Panc1 (cell line): ENCODE results near the gene FCRL5. TPM values are rescaled to one million over a fixed set of nuclear protein-coding genes. Genes with fewer than 3 reads are reported as not detected.

ENCODE experiments used
- ATAC-seq: fragments of 200-7000 bp; cut with Tn5 transposase; 2 replicates; pipeline ENCODE4 v1.9.1; 2020; ENCODE audit warnings: mild to moderate bottlenecking, moderate library complexity
- BruUV-seq: library from RNA; stranded (reverse); fragments of 400-500 nt; replicated peaks from 2 replicates; lab custom pipeline; 2021; lab: Mats Ljungman, UMichigan
- CTCF ChIA-PET: fragments of 300-600 bp; sonication (Branson Sonifier 250); formaldehyde crosslinking; loops from one replicate; lab custom pipeline; 2022; ENCODE audit warnings: antibody characterized with exemption; lab: Charles Lee
- POLR2A ChIA-PET: fragments of 300-600 bp; sonication (Branson Sonifier 250); formaldehyde crosslinking; loops from one replicate; lab custom pipeline; 2022; ENCODE audit warnings: antibody characterized with exemption; lab: Charles Lee
- DNase-seq: peaks from one replicate; pipeline ENCODE4 v3.0.0-alpha.2; 2010; ENCODE audit warnings: low read depth, low spot score
- H3K27ac ChIP-seq: 2 replicates; pipeline ENCODE4 v1.5.1; 2011; ENCODE audit warnings: mild to moderate bottlenecking, low read length, inconsistent platforms
- H3K27me3 ChIP-seq: fragments of 200-500 bp; sonication (Bioruptor generic); 2 replicates; pipeline ENCODE4 v1.6.0; 2014; ENCODE audit warnings: low read length, inconsistent platforms; ENCODE audit not compliant: control insufficient read depth, insufficient read depth
- H3K36me3 ChIP-seq: fragments of 200-500 bp; sonication (Bioruptor generic); 2 replicates; pipeline ENCODE4 v1.5.1; 2014; ENCODE audit warnings: inconsistent platforms, mild to moderate bottlenecking, low read length, moderate library complexity; ENCODE audit not compliant: control insufficient read depth, insufficient read depth
- H3K4me1 ChIP-seq: 2 replicates; pipeline ENCODE4 v1.5.1; 2011; ENCODE audit warnings: inconsistent platforms, mild to moderate bottlenecking, low read length, moderate library complexity; ENCODE audit not compliant: control insufficient read depth, insufficient read depth
- H3K4me3 ChIP-seq, 2 experiments: 2 replicates each; pipeline ENCODE4 v1.5.1; 2011 to 2012; ENCODE audit warnings: low read depth in 2 of 2, low read length in 2 of 2, mild to moderate bottlenecking in 2 of 2, inconsistent platforms in 1 of 2, moderate library complexity in 1 of 2
- H3K9me3 ChIP-seq: fragments of 200-500 bp; sonication (Bioruptor generic); 2 replicates; pipeline ENCODE4 v1.5.1; 2014; ENCODE audit warnings: low read depth, mild to moderate bottlenecking, inconsistent platforms, low read length, moderate library complexity; ENCODE audit not compliant: control insufficient read depth, insufficient read depth
- CTCF ChIP-seq: fragments of 450-650 bp; IDR thresholded peaks from 2 replicates; pipeline ENCODE4 v1.5.1; 2017; ENCODE audit warnings: mild to moderate bottlenecking
- POLR2AphosphoS5 ChIP-seq: IDR thresholded peaks from 2 replicates; pipeline ENCODE4 v1.6.1; 2012; ENCODE audit warnings: mild to moderate bottlenecking, low read depth, low read length, moderate library complexity
- SIN3A ChIP-seq: IDR thresholded peaks from 2 replicates; pipeline ENCODE4 v1.6.1; 2012; ENCODE audit warnings: low read depth, mild to moderate bottlenecking, low read length, moderate library complexity, borderline replicate concordance; ENCODE audit not compliant: insufficient read depth
- TCF7L2 ChIP-seq: IDR thresholded peaks from 2 replicates; pipeline ENCODE4 v1.6.1; 2011; ENCODE audit warnings: mild to moderate bottlenecking, low read depth, low read length, inconsistent platforms
- in situ Hi-C: cut with HindIII; loops from 2 replicates; pipeline ENCODE4 v1.10.0; 2016; ENCODE audit warnings: low sequenced_read_pairs, low pct_unique_long_range_greater_than_20kb
- intact Hi-C: fragments of 100-400 bp; cut with micrococcal nuclease; formaldehyde crosslinking; loops from one replicate; pipeline ENCODE4 v1.10.0; 2022; ENCODE audit not compliant: unreplicated experiment
- total RNA-seq: library from RNA; stranded (reverse); gene quantifications from one replicate; pipeline ENCODE4 v1.2.1, GENCODE V29; 2021; ENCODE audit not compliant: unreplicated experiment
- TF ChIP-seq, protein P1 (sequence below), 2 experiments: IDR thresholded peaks; 2 replicates each; pipeline ENCODE4 v1.6.1; 2011 to 2012; ENCODE audit warnings: low read depth in 2 of 2, control low read depth in 1 of 2, low read length in 1 of 2, mild to moderate bottlenecking in 1 of 2, moderate library complexity in 1 of 2; ENCODE audit not compliant: insufficient read depth in 1 of 2

FCRL5 gene
- total RNA-seq, 1 experiment from 2014 or later: not detected

DNA sequence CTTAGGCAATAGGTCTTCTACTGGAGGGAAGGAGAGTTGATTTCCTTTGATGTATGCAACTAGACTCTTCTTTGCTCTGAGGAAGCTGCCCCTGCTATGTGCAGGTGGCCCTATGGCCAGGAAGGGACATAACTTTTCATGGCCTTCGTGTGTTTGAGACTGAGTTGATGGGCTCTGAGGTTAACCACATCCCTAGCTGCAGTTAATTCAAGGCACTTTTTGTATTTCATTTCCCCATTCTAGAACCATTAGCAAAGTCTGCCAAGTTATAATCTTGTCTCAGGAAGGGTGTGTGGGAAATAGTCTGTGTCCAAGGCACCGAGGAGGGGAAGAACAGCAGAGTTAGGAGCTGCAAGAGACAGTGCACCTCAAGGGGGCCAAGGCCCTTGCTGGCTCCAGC lies 43.0 kb upstream of the FCRL5 start:
- POLR2A ChIA-PET: no interaction called here
- intact Hi-C loops: no loop called here
- Histone ChIP-seq H3K27me3 (no peaks in the 10 kb centered on the region), H3K9me3 (no peaks in the 10 kb centered on the region), H3K27ac (no peak overlapping the region), H3K36me3 (no peaks in the 10 kb centered on the region), H3K4me3 (no peak overlapping the region), H3K4me1 (no peaks in the 10 kb centered on the region)
- ATAC-seq: no peak
- CTCF ChIA-PET: no interaction called here
- BruUV-seq: no TSS peak
- TF ChIP-seq POLR2AphosphoS5 (no peak), SIN3A (no peak), CTCF (no peak), TCF7L2 (no peak)
- TF ChIP-seq, protein P1, sequence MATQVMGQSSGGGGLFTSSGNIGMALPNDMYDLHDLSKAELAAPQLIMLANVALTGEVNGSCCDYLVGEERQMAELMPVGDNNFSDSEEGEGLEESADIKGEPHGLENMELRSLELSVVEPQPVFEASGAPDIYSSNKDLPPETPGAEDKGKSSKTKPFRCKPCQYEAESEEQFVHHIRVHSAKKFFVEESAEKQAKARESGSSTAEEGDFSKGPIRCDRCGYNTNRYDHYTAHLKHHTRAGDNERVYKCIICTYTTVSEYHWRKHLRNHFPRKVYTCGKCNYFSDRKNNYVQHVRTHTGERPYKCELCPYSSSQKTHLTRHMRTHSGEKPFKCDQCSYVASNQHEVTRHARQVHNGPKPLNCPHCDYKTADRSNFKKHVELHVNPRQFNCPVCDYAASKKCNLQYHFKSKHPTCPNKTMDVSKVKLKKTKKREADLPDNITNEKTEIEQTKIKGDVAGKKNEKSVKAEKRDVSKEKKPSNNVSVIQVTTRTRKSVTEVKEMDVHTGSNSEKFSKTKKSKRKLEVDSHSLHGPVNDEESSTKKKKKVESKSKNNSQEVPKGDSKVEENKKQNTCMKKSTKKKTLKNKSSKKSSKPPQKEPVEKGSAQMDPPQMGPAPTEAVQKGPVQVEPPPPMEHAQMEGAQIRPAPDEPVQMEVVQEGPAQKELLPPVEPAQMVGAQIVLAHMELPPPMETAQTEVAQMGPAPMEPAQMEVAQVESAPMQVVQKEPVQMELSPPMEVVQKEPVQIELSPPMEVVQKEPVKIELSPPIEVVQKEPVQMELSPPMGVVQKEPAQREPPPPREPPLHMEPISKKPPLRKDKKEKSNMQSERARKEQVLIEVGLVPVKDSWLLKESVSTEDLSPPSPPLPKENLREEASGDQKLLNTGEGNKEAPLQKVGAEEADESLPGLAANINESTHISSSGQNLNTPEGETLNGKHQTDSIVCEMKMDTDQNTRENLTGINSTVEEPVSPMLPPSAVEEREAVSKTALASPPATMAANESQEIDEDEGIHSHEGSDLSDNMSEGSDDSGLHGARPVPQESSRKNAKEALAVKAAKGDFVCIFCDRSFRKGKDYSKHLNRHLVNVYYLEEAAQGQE (IDR thresholded peaks at IDR 0.05; ENCODE audit: insufficient read depth in 1 of 2, low read depth in 2 of 2, low read length in 1 of 2): no peak
- DNase-seq: no peak
- in situ Hi-C loops: no loop called here

- ATAC-seq (no peak; the same call in 1 of the 2 replicates), DNase-seq (no peak)
- ChIA-PET POLR2A (no interaction called here), CTCF (no interaction called here)
- no peaks in the 10 kb centered on the region for H3K36me3 ChIP-seq
- H3K4me3 ChIP-seq: no peak overlapping the region
- intact Hi-C loops: loop anchor here (10.0 kb wide), 2 partner anchors 369 to 539 kb away; a partner anchor contains a TSS
- BruUV-seq: no TSS peak
- H3K27me3 ChIP-seq: peaks cover 10% of the 10 kb centered on the region
- TF ChIP-seq SIN3A: no peak
- TF ChIP-seq POLR2AphosphoS5: no peak
- TF ChIP-seq, protein P1 (IDR thresholded peaks at IDR 0.05; ENCODE audit: insufficient read depth in 1 of 2, low read depth in 2 of 2, low read length in 1 of 2): 0 out of 4 replicates have a peak, but pooled peaks of 1 of the 2 experiments have one; percentile 16
- no peak overlapping the region for H3K27ac ChIP-seq
- no peaks in the 10 kb centered on the region for H3K4me1 ChIP-seq
- no peaks in the 10 kb centered on the region for H3K9me3 ChIP-seq
- in situ Hi-C loops: no loop called here
Observed at GRCh38 chr1:157585984-157586383, 33.7 kb upstream of the FCRL5 start.
